Measurements from ENCODE around the gene SDK1. TPM values are rescaled to one million over a fixed set of nuclear protein-coding genes. Genes with fewer than 3 reads are reported as not detected.

Gene SDK1
- total and polyA plus RNA-seq, 2 experiments from 2014 or later: 4.1 to 16.5 TPM

DNA sequence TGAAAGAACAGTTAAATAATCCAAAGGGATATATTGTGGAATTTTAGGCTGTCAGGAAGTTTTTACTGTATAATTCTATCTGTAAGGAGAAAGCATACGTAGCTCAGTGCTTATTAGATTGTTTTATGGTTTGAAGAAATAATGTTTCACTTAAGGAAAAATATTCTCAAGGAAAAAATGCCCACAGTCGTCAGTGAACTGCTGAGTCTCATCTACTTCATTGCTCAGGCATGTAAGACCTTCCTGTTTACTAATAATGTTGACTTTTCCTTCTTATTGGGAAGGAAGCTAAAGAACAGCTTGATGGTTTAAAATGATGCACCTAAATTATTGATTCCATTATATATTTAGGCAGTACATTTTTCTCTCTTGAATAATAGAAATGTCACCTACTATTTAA is 304.2 kb downstream of the SDK1 start:
- H3K27me3 ChIP-seq: no peaks in the 10 kb centered on the region
- H3K4me1 ChIP-seq (ENCODE audit: low read depth): no peaks in the 10 kb centered on the region
- H3K36me3 ChIP-seq: no peaks in the 10 kb centered on the region
- TF ChIP-seq, protein P1, sequence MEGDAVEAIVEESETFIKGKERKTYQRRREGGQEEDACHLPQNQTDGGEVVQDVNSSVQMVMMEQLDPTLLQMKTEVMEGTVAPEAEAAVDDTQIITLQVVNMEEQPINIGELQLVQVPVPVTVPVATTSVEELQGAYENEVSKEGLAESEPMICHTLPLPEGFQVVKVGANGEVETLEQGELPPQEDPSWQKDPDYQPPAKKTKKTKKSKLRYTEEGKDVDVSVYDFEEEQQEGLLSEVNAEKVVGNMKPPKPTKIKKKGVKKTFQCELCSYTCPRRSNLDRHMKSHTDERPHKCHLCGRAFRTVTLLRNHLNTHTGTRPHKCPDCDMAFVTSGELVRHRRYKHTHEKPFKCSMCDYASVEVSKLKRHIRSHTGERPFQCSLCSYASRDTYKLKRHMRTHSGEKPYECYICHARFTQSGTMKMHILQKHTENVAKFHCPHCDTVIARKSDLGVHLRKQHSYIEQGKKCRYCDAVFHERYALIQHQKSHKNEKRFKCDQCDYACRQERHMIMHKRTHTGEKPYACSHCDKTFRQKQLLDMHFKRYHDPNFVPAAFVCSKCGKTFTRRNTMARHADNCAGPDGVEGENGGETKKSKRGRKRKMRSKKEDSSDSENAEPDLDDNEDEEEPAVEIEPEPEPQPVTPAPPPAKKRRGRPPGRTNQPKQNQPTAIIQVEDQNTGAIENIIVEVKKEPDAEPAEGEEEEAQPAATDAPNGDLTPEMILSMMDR (IDR thresholded peaks at IDR 0.05; ENCODE audit: low read depth, low read length): no peak
- H3K4me3 ChIP-seq: no peak overlapping the region
- no peak for DNase-seq (ENCODE audit: low read depth in 1 of 2, low spot score in 1 of 2)
- H3K27ac ChIP-seq: no peak overlapping the region
- H3K9me3 ChIP-seq (ENCODE audit: low read depth): no peaks in the 10 kb centered on the region

GRCh38 chr7:3606436-3606835 is 305.4 kb downstream of the SDK1 start:
- no peaks in the 10 kb centered on the region for H3K4me1 ChIP-seq (ENCODE audit: low read depth)
- H3K9me3 ChIP-seq (ENCODE audit: low read depth): no peaks in the 10 kb centered on the region
- DNase-seq (ENCODE audit: low read depth in 1 of 2, low spot score in 1 of 2): no peak
- no peaks in the 10 kb centered on the region for H3K36me3 ChIP-seq
- TF ChIP-seq, protein P1 (IDR thresholded peaks at IDR 0.05; ENCODE audit: low read depth, low read length): no peak
- H3K27me3 ChIP-seq: no peaks in the 10 kb centered on the region
- no peak overlapping the region for H3K27ac ChIP-seq
- H3K4me3 ChIP-seq: no peak overlapping the region

GRCh38 chr7:3607847-3608246 is 306.8 kb downstream of the SDK1 start:
- H3K27me3 ChIP-seq: no peaks in the 10 kb centered on the region
- H3K4me3 ChIP-seq: no peak overlapping the region
- no peak overlapping the region for H3K27ac ChIP-seq
- no peak for DNase-seq (ENCODE audit: low read depth in 1 of 2, low spot score in 1 of 2)
- H3K36me3 ChIP-seq: no peaks in the 10 kb centered on the region
- TF ChIP-seq, protein P1 (IDR thresholded peaks at IDR 0.05; ENCODE audit: low read depth, low read length): no peak
- H3K9me3 ChIP-seq (ENCODE audit: low read depth): no peaks in the 10 kb centered on the region
- H3K4me1 ChIP-seq (ENCODE audit: low read depth): no peaks in the 10 kb centered on the region

- DNase-seq (ENCODE audit: low read depth in 1 of 2, low spot score in 1 of 2): no peak
- no peaks in the 10 kb centered on the region for H3K36me3 ChIP-seq
- H3K27ac ChIP-seq: no peak overlapping the region
- H3K4me1 ChIP-seq (ENCODE audit: low read depth): no peaks in the 10 kb centered on the region
- H3K9me3 ChIP-seq (ENCODE audit: low read depth): no peaks in the 10 kb centered on the region
- no peak overlapping the region for H3K4me3 ChIP-seq
- TF ChIP-seq, protein P1 (IDR thresholded peaks at IDR 0.05; ENCODE audit: low read depth, low read length): no peak
- no peaks in the 10 kb centered on the region for H3K27me3 ChIP-seq
Measured at GRCh38 chr7:3616306-3616705, 315.3 kb downstream of the SDK1 start.

GRCh38 chr7:3630081-3630480 is 329.0 kb downstream of the SDK1 start:
- no peak overlapping the region for H3K27ac ChIP-seq
- H3K9me3 ChIP-seq (ENCODE audit: low read depth): no peaks in the 10 kb centered on the region
- H3K36me3 ChIP-seq: no peaks in the 10 kb centered on the region
- no peaks in the 10 kb centered on the region for H3K27me3 ChIP-seq
- H3K4me3 ChIP-seq: no peak overlapping the region
- no peak for DNase-seq (ENCODE audit: low read depth in 1 of 2, low spot score in 1 of 2)
- TF ChIP-seq, protein P1 (IDR thresholded peaks at IDR 0.05; ENCODE audit: low read depth, low read length): no peak
- no peaks in the 10 kb centered on the region for H3K4me1 ChIP-seq (ENCODE audit: low read depth)

- H3K9me3 ChIP-seq (ENCODE audit: low read depth): no peaks in the 10 kb centered on the region
- H3K4me3 ChIP-seq: no peak overlapping the region
- TF ChIP-seq, protein P1 (IDR thresholded peaks at IDR 0.05; ENCODE audit: low read depth, low read length): no peak
- no peaks in the 10 kb centered on the region for H3K36me3 ChIP-seq
- no peak overlapping the region for H3K27ac ChIP-seq
- no peak for DNase-seq (ENCODE audit: low read depth in 1 of 2, low spot score in 1 of 2)
- peaks cover 5% of the 10 kb centered on the region for H3K4me1 ChIP-seq (ENCODE audit: low read depth)
- no peaks in the 10 kb centered on the region for H3K27me3 ChIP-seq
Measured at GRCh38 chr7:3634396-3634795, 333.3 kb downstream of the SDK1 start.
